Ishikawa (cell line): ENCODE measurements around the gene CA10.

Experiments used
- CEBPB ChIP-seq: IDR thresholded peaks from 2 replicates; pipeline ENCODE4 v1.6.1; 2012
- CREB1 ChIP-seq: IDR thresholded peaks from 2 replicates; pipeline ENCODE4 v1.6.1; 2012; ENCODE audit warnings: low read depth
- EGR1 ChIP-seq: IDR thresholded peaks from 2 replicates; pipeline ENCODE4 v1.6.1; 2012
- EP300 ChIP-seq: IDR thresholded peaks from 2 replicates; pipeline ENCODE4 v1.6.1; 2012; ENCODE audit warnings: borderline replicate concordance
- FOXM1 ChIP-seq: IDR thresholded peaks from 2 replicates; pipeline ENCODE4 v1.6.1; 2012; ENCODE audit warnings: low read depth, borderline replicate concordance
- NFIC ChIP-seq: IDR thresholded peaks from 2 replicates; pipeline ENCODE4 v1.6.1; 2012
- RAD21 ChIP-seq: IDR thresholded peaks from 2 replicates; pipeline ENCODE4 v1.6.1; 2012; ENCODE audit warnings: low read depth
- TAF1 ChIP-seq: IDR thresholded peaks from 2 replicates; pipeline ENCODE4 v1.6.1; 2012; ENCODE audit warnings: low read depth, mild to moderate bottlenecking
- TCF12 ChIP-seq: IDR thresholded peaks from 2 replicates; pipeline ENCODE4 v1.6.1; 2012; ENCODE audit warnings: low read depth
- TEAD4 ChIP-seq: IDR thresholded peaks from 2 replicates; pipeline ENCODE4 v1.6.1; 2012
- YY1 ChIP-seq: IDR thresholded peaks from 2 replicates; pipeline ENCODE4 v1.6.1; 2012; ENCODE audit warnings: low read depth
- ZBTB7A ChIP-seq: IDR thresholded peaks from 2 replicates; pipeline ENCODE4 v1.6.1; 2012; ENCODE audit warnings: low read depth
- TF ChIP-seq, protein P1 (sequence below): IDR thresholded peaks from 2 replicates; pipeline ENCODE4 v1.6.1; 2012
- TF ChIP-seq, protein P2 (sequence below): IDR thresholded peaks from 2 replicates; pipeline ENCODE4 v1.6.1; 2012; ENCODE audit warnings: low read depth, mild to moderate bottlenecking
- TF ChIP-seq, protein P3 (sequence below): IDR thresholded peaks from 2 replicates; pipeline ENCODE4 v1.6.1; 2012

Gene CA10

DNA sequence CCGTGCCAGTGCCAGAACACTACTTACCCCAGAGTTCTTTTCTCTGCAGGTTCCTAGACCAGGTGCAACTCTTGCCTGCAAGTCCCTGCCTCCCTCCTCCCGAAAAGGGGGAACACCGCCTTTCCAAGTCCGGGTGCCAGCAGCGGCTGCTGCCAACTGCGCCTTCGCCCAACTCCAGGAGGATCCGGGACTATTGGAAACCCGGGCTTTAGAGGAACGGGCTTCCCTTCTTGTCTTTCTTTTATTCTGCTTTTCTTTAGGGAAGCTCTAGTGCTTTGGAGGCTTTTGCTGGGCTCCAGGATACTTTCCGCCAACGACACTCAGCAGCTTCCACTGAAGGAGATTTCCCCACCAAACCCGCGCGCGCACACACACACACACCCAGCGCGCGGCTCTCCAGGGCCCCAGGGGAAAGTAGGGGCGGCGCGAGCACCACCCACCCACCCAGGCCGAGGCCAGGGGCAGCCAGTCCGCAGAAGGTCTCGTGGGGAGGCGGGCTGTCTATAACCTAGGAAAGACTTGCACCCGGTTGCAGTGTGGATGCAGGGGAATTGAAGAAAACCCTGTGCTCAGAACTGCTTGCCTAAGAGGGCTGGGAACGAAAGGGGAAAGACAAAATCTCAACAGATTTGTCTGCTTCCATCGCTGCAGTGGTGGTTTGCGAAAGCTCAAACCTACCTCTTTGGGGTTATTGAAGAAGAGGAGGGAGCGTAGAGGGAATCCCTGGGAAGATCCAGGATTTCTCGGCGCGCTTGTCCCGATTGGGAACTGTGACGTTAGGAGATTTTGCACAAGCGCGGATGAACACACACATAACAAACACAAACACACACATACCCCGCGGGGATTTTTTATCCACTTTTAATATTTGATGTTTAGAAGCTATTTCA is 977 bp upstream of the CA10 start:
- TF ChIP-seq, protein P1, sequence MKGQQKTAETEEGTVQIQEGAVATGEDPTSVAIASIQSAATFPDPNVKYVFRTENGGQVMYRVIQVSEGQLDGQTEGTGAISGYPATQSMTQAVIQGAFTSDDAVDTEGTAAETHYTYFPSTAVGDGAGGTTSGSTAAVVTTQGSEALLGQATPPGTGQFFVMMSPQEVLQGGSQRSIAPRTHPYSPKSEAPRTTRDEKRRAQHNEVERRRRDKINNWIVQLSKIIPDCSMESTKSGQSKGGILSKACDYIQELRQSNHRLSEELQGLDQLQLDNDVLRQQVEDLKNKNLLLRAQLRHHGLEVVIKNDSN, result no peak
- TF ChIP-seq ZBTB7A, result no peak
- TF ChIP-seq CREB1, result no peak
- no peak for TF ChIP-seq TAF1
- no peak for TF ChIP-seq TEAD4
- no peak for TF ChIP-seq EGR1

DNA sequence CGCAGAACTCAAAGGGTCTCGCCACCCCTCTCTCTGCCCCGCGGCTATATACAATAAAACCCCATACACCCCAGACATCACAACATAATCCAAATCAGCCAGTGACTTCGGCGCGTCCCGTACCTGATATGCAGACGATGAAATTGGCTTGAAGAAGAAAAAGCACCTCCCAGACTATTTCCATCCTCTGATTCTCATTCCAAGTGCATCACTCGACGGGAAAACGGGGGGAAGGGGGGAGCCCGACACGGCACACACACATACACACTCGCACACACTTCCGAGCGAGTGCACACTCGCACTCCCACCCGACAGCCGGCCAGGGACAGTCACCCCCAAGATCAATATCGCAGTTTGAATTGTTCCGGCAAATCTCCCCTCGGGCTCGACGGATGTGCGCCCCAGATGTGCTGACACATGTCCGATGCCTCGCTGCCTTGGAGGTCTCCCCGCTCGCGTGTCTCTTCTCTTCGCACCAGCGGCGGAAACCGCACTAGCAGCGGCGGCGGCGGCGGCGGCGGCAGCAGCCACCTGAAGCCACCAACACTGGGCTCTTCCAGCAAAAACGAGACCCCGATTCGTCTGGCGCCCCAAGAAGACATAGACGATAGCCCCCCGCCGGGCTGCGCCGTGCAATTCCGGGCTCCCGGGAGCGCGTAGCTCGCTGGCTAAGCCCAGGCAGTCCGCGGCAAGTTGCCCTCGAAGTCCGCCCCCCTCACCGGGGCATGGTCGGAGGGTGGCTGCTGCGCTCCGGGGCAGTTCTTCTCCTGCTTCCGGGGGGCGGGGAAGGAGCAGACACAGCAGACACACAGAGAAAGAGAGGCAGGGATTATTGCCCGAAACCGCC is 688 bp downstream of the CA10 start:
- TF ChIP-seq TCF12, result no peak
- TF ChIP-seq EGR1, result no peak
- no peak for TF ChIP-seq ZBTB7A
- no peak for TF ChIP-seq NFIC
- TF ChIP-seq, protein P1, result no peak

DNA sequence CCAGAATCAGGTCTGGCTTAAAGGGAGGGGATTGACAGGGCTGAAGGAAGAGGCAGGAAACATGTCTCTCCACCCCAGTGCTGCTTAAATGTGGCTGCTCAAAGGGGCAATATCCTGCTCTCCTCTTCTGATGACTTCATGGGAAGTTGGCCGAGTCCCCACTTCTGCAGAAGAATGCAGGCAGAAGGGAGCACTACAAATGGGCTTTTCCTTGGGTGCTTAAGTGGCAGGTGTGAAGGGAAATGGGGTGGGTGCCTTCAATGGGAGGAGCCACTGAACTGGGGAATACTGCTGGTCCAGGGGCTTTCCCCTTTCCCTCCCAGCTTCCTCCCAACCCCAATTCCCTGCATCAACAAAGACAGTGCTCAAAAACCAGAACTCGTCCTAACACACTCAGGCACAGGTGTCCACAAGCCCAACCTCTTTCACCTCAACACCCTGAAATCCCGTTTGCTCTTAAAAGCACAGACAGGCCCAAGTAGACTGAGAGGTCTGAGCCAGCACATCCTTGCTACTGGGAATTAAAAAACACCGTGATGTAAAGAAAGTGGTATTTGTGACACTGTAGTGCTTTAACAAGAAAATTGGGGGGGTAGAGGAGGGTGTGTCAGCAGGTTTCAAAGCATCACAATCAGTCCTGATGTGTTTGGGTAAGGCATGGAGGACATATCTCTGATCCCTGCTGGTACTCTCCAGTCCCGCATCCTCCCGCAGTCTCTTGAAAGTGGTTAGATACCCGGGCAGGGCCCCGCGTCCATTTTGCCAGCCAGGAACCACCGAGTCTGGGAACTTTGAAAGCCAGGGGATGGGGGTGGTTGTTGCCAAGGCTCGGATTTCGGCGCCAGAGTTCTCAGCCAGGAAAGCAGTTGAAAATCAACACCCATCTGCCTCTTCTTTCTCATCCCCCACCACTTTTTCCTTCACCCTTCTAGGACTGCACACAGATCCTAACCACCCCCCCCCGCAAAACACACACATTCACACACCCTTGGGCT is 1.6 kb downstream of the CA10 start:
- TF ChIP-seq CEBPB (no peak), TEAD4 (no peak), NFIC (no peak), CREB1 (no peak), TAF1 (no peak), TCF12 (no peak), EGR1 (no peak), YY1 (no peak)
- TF ChIP-seq, protein P2, sequence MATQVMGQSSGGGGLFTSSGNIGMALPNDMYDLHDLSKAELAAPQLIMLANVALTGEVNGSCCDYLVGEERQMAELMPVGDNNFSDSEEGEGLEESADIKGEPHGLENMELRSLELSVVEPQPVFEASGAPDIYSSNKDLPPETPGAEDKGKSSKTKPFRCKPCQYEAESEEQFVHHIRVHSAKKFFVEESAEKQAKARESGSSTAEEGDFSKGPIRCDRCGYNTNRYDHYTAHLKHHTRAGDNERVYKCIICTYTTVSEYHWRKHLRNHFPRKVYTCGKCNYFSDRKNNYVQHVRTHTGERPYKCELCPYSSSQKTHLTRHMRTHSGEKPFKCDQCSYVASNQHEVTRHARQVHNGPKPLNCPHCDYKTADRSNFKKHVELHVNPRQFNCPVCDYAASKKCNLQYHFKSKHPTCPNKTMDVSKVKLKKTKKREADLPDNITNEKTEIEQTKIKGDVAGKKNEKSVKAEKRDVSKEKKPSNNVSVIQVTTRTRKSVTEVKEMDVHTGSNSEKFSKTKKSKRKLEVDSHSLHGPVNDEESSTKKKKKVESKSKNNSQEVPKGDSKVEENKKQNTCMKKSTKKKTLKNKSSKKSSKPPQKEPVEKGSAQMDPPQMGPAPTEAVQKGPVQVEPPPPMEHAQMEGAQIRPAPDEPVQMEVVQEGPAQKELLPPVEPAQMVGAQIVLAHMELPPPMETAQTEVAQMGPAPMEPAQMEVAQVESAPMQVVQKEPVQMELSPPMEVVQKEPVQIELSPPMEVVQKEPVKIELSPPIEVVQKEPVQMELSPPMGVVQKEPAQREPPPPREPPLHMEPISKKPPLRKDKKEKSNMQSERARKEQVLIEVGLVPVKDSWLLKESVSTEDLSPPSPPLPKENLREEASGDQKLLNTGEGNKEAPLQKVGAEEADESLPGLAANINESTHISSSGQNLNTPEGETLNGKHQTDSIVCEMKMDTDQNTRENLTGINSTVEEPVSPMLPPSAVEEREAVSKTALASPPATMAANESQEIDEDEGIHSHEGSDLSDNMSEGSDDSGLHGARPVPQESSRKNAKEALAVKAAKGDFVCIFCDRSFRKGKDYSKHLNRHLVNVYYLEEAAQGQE, result no peak
- TF ChIP-seq, protein P3, sequence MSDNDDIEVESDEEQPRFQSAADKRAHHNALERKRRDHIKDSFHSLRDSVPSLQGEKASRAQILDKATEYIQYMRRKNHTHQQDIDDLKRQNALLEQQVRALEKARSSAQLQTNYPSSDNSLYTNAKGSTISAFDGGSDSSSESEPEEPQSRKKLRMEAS, result no peak

DNA sequence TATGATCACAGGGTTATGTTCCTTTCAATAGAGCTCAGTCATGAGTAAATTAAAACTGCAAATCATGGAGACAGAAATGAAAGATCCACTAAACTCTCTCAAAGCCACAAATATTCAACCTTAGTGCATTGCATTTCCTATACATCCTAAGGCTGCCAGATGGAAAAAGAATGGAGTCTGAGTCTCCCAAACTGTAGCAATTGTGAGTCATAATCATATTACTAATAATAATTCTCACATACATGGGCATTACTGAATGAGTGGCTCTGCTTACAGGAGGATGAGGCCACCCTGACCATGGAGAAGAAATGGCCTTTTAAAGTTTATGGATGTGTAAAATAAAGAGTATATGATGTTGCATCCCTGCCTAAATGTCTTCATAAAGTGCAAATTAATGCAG is 3.2 kb downstream of the CA10 start:
- TF ChIP-seq FOXM1 (no peak), CEBPB (no peak), NFIC (no peak), YY1 (no peak), TAF1 (no peak), RAD21 (no peak), EGR1 (no peak), CREB1 (no peak), TCF12 (no peak), TEAD4 (no peak), ZBTB7A (no peak)
- TF ChIP-seq, protein P3, result no peak
- TF ChIP-seq, protein P1, result no peak

DNA sequence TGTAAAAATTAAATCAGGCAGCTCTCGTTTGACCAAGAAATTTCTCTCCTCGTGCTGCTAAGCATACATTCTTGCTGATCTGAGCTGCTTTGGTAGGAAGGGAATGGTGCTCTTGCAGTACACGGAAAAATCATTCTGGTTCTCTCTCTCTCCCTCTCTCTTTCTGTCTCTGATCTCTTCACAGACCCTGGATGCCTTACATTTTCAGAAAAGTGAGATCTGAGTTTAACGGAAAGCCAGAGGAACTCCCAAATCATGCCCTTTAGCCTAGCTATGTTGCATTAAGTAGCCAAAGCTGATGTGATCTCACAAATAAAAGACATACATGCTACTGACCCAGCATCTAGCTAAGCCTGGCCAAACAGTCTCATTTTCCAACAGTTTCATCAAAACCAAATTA is 4.0 kb downstream of the CA10 start:
- TF ChIP-seq ZBTB7A (no peak), TEAD4 (no peak), EP300 (no peak), RAD21 (no peak), FOXM1 (no peak)
- TF ChIP-seq, protein P3, result no peak

DNA sequence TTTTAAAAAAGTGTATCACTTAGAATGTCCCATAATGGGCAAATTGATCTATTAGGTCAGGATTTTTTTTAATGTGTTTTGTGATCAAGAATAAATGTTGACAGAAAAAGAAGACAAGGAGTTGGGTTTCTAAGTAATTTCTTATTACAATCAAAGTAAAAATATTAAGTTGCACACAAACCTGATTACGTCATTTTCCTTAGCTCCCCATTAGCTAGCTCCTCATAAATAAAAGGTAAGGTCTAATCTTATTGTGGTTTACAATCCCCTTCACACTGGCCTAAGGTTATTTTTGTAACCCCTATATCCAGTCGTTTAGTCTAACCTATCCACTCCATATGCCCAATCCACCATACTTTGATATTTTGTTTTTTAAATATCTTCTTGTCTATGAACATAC is 7.6 kb downstream of the CA10 start:
- TF ChIP-seq YY1 (no peak), NFIC (no peak), CREB1 (no peak), TEAD4 (no peak), ZBTB7A (no peak), EGR1 (no peak), CEBPB (no peak), TCF12 (no peak), TAF1 (no peak), RAD21 (no peak), FOXM1 (no peak)
- TF ChIP-seq, protein P2, result no peak
- TF ChIP-seq, protein P1, result no peak
- TF ChIP-seq, protein P3, result no peak
